ENCODE results near the gene PI4KA. TPM values are rescaled to one million over a fixed set of nuclear protein-coding genes. Genes with fewer than 3 reads are reported as not detected.

PI4KA gene
- total RNA-seq, 2 donors from 2014 or later = 42.5 to 47.2 TPM

DNA sequence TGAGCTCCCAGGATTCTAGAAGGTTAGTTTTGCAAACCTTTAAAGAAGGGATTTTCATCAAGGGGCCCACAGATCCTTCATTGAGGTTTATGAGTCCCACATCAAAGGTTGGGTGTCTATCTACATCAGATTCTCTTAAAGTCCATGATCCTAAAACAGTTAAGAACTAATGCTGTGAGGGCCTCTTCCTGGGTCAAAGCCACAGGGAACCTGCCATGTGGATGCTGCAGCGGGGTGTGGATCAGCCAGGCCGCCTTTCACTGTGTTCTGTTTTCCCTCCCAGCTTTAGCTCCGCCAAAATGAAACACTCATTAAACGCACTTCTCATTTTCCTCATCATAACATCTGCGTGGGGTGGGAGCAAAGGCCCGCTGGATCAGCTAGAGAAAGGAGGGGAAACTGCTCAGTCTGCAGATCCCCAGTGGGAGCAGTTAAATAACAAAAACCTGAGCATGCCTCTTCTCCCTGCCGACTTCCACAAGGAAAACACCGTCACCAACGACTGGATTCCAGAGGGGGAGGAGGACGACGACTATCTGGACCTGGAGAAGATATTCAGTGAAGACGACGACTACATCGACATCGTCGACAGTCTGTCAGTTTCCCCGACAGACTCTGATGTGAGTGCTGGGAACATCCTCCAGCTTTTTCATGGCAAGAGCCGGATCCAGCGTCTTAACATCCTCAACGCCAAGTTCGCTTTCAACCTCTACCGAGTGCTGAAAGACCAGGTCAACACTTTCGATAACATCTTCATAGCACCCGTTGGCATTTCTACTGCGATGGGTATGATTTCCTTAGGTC lies 79.4 kb downstream of the PI4KA start:
- Histone ChIP-seq H3K27ac (no peak overlapping the region), H3K9me3 (no peaks in the 10 kb centered on the region), H3K4me1 (peaks cover 10% of the 10 kb centered on the region), H3K36me3 (replicated peaks in 1 of 2; ENCODE audit: insufficient read depth in 1 of 2, low read depth in 2 of 2) (no peaks in the 10 kb centered on the region), H3K4me3 (no peak overlapping the region), H3K27me3 (no peaks in the 10 kb centered on the region)
- intact Hi-C loops (cut with DNase I) = no loop called here
- TF ChIP-seq POLR2A (IDR thresholded peaks at IDR 0.05) = no peak
- TF ChIP-seq, protein P1, sequence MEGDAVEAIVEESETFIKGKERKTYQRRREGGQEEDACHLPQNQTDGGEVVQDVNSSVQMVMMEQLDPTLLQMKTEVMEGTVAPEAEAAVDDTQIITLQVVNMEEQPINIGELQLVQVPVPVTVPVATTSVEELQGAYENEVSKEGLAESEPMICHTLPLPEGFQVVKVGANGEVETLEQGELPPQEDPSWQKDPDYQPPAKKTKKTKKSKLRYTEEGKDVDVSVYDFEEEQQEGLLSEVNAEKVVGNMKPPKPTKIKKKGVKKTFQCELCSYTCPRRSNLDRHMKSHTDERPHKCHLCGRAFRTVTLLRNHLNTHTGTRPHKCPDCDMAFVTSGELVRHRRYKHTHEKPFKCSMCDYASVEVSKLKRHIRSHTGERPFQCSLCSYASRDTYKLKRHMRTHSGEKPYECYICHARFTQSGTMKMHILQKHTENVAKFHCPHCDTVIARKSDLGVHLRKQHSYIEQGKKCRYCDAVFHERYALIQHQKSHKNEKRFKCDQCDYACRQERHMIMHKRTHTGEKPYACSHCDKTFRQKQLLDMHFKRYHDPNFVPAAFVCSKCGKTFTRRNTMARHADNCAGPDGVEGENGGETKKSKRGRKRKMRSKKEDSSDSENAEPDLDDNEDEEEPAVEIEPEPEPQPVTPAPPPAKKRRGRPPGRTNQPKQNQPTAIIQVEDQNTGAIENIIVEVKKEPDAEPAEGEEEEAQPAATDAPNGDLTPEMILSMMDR (IDR thresholded peaks at IDR 0.05) = no peak
- DNase-seq (no peak), ATAC-seq (no peak)
- WGBS, 2 donors = 93 to 94% methylated on average over 25 of the region's 25 CpGs

DNA sequence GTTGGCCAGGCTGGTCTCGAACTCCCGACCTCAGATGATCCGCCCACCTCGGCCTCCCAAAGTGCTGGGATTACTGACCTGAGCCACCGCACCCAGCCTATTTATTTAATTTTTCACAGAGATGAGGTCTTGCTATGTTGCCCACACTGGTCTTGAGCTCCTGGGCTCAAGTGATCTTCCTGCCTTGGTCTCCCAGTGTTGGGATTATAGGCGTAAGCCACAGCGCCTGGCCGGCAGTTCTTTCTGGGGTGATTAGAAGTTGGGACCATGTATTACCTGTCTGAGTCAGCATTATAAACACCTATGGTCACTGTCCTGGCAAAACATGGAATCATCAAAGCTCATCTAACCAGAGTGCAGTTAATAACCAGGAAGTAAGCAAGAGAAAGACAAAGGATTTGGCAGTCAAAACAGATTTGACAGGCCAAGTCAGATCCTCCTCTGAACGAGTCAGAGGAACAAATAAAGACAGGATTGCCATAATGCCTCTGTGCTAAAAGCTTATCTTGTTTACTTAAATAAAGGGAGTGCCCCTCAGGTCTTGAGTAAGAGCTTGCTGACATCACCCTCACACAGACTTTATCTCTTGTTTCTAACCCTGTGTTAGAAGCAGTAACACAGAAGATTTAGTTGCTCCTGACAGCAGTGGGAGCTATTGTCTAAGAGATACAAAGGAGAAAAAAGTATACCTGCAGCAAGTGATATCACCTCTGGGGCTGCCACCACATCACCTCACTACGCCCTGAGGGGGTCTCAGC lies 81.0 kb downstream of the PI4KA start:
- Histone ChIP-seq H3K9me3 (no peaks in the 10 kb centered on the region), H3K4me3 (no peak overlapping the region), H3K27ac (peak overlapping the region in 2 of 4 donors; percentile 20 to 47), H3K36me3 (replicated peaks in 1 of 2; ENCODE audit: insufficient read depth in 1 of 2, low read depth in 2 of 2) (no peaks in the 10 kb centered on the region), H3K4me1 (peaks cover 17% of the 10 kb centered on the region), H3K27me3 (no peaks in the 10 kb centered on the region)
- whole genome bisulfite sequencing, 2 donors = 84 to 86% methylated on average over 10 of the region's 10 CpGs
- TF ChIP-seq, protein P1 (IDR thresholded peaks at IDR 0.05) = peak in 2 of 7 experiments; percentile 12 to 31
- no peak for TF ChIP-seq POLR2A (IDR thresholded peaks at IDR 0.05)
- DNase-seq = peak in 2 of 4 donors; percentile 40 to 68
- intact Hi-C loops (cut with DNase I) = no loop called here
- peak; percentile 87 for ATAC-seq

DNA sequence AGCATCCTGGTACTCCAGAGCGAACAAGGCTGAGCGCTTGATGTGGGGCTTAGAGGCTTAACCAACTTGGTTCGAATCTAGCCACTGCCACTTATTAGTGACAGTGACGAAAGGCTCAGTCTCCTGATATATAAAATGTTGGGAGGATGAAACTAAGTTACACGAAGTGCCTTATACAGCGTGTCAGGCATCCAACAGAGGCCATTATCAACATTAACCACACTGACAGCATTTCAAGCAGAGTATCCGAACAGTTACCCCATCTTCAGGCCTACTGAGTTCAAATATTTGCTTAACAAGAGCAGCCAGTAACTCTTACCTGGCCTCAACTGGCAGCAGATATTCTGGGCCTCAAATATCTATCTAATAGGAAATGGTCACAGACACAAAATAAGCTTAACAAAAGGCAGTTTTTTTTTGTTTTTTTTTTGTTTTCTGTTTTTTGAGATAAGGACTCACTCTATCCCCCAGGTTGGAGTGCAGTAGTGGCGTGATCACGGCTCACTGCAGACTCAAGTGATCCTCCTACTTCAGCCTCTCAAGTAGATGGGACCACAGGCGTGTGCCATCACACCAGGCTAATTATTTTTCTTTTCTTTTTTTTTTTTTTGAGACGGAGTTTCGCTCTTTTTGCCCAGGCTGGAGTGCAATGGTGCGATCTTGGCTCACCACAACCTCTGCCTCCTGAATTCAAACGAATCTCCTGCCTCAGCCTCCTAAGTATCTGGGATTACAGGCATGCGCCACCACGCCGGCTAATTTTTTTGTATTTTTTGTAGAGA lies 81.8 kb downstream of the PI4KA start:
- no peaks in the 10 kb centered on the region for H3K36me3 ChIP-seq (replicated peaks in 1 of 2; ENCODE audit: insufficient read depth in 1 of 2, low read depth in 2 of 2)
- H3K4me1 ChIP-seq = peaks cover 17% of the 10 kb centered on the region
- intact Hi-C loops (cut with DNase I) = no loop called here
- TF ChIP-seq, protein P1 (IDR thresholded peaks at IDR 0.05) = no peak
- TF ChIP-seq POLR2A (IDR thresholded peaks at IDR 0.05) = no peak
- H3K27me3 ChIP-seq = no peaks in the 10 kb centered on the region
- H3K27ac ChIP-seq = no peak overlapping the region
- H3K4me3 ChIP-seq = no peak overlapping the region
- no peaks in the 10 kb centered on the region for H3K9me3 ChIP-seq
- no peak for ATAC-seq
- DNase-seq = no peak
- WGBS, 2 donors = 89 to 90% methylated on average over 17 of the region's 17 CpGs

DNA sequence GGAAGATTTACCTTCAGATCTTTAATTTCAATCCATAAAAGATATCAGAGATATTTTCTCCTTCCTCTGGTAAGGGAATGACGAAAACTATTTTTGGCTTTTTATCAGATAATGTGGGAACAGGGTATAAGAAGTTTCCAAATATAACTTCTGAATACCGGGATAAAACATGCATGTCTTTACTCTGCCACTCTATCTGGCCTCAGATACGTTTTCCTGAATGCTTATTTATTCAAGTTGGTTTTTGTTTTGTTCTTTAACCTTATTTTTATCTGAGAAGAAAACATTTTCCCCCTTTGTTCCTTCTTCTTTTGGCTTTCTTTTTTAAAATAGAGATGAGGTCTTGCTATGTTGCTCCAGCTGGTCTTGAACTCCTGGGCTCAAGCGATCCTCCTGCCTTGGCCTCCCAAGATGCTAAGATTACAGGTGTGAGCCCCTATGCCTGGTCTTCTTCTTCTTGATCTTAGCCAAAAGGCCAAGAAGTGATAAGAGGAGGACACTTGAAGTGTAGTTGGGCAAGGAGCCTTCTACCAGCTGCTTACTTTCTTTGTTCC lies 83.2 kb downstream of the PI4KA start:
- intact Hi-C loops (cut with DNase I) = no loop called here
- Histone ChIP-seq H3K4me3 (no peak overlapping the region), H3K9me3 (no peaks in the 10 kb centered on the region), H3K4me1 (peaks cover 17% of the 10 kb centered on the region), H3K27me3 (no peaks in the 10 kb centered on the region), H3K36me3 (replicated peaks in 1 of 2; ENCODE audit: insufficient read depth in 1 of 2, low read depth in 2 of 2) (no peaks in the 10 kb centered on the region), H3K27ac (no peak overlapping the region)
- WGBS, 2 donors = 77 to 81% methylated on average over 4 of the region's 4 CpGs
- DNase-seq (no peak), ATAC-seq (no peak)
- TF ChIP-seq POLR2A (IDR thresholded peaks at IDR 0.05) = no peak
- TF ChIP-seq, protein P1 (IDR thresholded peaks at IDR 0.05) = no peak

Data from body of pancreas (tissue), 4 donors.